DMS79 (cell line): ENCODE results near the gene APOBR.
"Not testable (repeated sequence)": the region's sequence is repeated elsewhere in the genome, so short reads cannot be mapped to it uniquely, and the experiment has no call there.

Source experiments
- DNase-seq: peaks from one replicate; lab custom pipeline; 2025; lab: John Stamatoyannopoulos, UW

APOBR gene

GRCh38 chr16:28526201-28527099 lies 32.0 kb downstream of the APOBR start:
- no peak for DNase-seq

- DNase-seq = not testable (repeated sequence)
Observed at GRCh38 chr16:28527100-28527785, 32.8 kb downstream of the APOBR start.

GRCh38 chr16:28527985-28528384 lies 33.5 kb downstream of the APOBR start:
- DNase-seq = no peak

GRCh38 chr16:28528463-28528867 lies 34.0 kb downstream of the APOBR start:
- no peak for DNase-seq

- no peak for DNase-seq
Observed at GRCh38 chr16:28529124-28529523, 34.7 kb downstream of the APOBR start.

- DNase-seq = no peak
Observed at GRCh38 chr16:28531777-28532744, 37.6 kb downstream of the APOBR start.

GRCh38 chr16:28532940-28533647 lies 38.7 kb downstream of the APOBR start:
- DNase-seq = no peak

GRCh38 chr16:28534542-28535373 lies 40.3 kb downstream of the APOBR start:
- no peak for DNase-seq

- no peak for DNase-seq
Observed at GRCh38 chr16:28537076-28537475, 42.6 kb downstream of the APOBR start.

GRCh38 chr16:28537964-28538732 lies 43.7 kb downstream of the APOBR start:
- DNase-seq = no peak

GRCh38 chr16:28538733-28539596 lies 44.5 kb downstream of the APOBR start, which contains the start of gene NUPR1:
TSS of gene NUPR1 (minus strand) at chr16:28538974. CDS start at chr16:28538907, 67 bp downstream.
- no peak for DNase-seq

- no peak for DNase-seq
Observed at GRCh38 chr16:28540346-28540745, 45.9 kb downstream of the APOBR start.

- no peak for DNase-seq
Observed at GRCh38 chr16:28542646-28543045, 48.2 kb downstream of the APOBR start.

- DNase-seq = peak; percentile 38
Observed at GRCh38 chr16:28543072-28543471, 48.6 kb downstream of the APOBR start.

- DNase-seq = no peak
Observed at GRCh38 chr16:28544998-28545397, 50.6 kb downstream of the APOBR start.

- DNase-seq = not testable (repeated sequence)
Observed at GRCh38 chr16:28545964-28546363, 51.5 kb downstream of the APOBR start.

GRCh38 chr16:28546626-28547025 lies 52.2 kb downstream of the APOBR start:
- no peak for DNase-seq

- no peak for DNase-seq
Observed at GRCh38 chr16:28548306-28548802, 53.9 kb downstream of the APOBR start.
